ENCODE data around the gene DCHS1. TPM values are rescaled to one million over a fixed set of nuclear protein-coding genes. Genes with fewer than 3 reads are reported as not detected.

The DCHS1 gene
- total RNA-seq, 1 experiment from 2014 or later = 14.2 TPM

DNA sequence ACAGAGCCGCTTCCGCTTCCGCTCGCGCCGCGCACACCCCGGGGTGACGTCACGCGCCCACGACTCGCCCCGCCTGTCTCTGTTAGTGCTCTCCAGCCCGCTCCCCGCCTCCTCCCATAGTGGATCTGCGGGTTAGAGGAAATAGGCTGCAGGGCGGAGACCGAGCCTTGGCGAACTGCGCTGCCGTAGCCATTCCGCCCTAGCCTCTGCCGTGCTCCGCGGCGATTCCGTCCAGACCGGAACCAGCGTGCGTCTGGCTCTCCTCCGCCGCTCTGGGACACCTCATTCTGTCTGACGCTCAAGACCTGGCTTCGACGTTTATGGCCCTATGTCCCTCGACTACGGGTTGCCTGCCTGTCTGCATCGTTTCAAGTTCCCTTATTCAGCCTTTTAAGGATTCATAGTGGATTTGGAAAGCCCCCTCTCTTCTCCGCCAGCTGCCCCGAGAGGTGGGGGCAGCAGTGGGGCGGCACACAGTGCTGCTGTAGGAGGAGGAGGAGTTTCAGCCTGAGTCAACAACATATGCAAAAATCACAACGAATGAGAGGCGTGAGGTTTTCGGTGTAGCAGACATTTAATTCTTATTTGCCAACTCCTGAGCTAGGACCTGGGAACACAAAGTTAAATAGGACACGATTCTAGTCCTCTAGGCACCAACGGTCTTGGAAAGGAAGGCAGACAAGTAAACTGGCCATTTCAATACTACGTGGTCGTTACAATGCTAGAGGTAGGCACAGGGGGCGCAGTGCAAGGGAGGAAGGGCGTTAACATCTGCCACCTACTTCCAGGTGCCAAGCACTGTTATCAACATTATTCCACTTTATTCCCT is 43.2 kb downstream of the DCHS1 start, which contains the start of gene TAF10 (continued):
- TF ChIP-seq, protein P1, sequence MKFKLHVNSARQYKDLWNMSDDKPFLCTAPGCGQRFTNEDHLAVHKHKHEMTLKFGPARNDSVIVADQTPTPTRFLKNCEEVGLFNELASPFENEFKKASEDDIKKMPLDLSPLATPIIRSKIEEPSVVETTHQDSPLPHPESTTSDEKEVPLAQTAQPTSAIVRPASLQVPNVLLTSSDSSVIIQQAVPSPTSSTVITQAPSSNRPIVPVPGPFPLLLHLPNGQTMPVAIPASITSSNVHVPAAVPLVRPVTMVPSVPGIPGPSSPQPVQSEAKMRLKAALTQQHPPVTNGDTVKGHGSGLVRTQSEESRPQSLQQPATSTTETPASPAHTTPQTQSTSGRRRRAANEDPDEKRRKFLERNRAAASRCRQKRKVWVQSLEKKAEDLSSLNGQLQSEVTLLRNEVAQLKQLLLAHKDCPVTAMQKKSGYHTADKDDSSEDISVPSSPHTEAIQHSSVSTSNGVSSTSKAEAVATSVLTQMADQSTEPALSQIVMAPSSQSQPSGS (CRISPR knock-in tag; IDR thresholded peaks at IDR 0.05; ENCODE audit: borderline replicate concordance, low read depth) = no peak
- TF ChIP-seq, protein P2, sequence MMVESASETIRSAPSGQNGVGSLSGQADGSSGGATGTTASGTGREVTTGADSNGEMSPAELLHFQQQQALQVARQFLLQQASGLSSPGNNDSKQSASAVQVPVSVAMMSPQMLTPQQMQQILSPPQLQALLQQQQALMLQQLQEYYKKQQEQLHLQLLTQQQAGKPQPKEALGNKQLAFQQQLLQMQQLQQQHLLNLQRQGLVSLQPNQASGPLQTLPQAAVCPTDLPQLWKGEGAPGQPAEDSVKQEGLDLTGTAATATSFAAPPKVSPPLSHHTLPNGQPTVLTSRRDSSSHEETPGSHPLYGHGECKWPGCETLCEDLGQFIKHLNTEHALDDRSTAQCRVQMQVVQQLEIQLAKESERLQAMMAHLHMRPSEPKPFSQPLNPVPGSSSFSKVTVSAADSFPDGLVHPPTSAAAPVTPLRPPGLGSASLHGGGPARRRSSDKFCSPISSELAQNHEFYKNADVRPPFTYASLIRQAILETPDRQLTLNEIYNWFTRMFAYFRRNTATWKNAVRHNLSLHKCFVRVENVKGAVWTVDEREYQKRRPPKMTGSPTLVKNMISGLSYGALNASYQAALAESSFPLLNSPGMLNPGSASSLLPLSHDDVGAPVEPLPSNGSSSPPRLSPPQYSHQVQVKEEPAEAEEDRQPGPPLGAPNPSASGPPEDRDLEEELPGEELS (CRISPR knock-in tag; IDR thresholded peaks at IDR 0.05) = peak; percentile 91
- TF ChIP-seq, protein P3, sequence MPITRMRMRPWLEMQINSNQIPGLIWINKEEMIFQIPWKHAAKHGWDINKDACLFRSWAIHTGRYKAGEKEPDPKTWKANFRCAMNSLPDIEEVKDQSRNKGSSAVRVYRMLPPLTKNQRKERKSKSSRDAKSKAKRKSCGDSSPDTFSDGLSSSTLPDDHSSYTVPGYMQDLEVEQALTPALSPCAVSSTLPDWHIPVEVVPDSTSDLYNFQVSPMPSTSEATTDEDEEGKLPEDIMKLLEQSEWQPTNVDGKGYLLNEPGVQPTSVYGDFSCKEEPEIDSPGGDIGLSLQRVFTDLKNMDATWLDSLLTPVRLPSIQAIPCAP (CRISPR knock-in tag; IDR thresholded peaks at IDR 0.05) = no peak; the same call in 1 of the 2 replicates
- TF ChIP-seq PRRX2 (CRISPR knock-in tag; IDR thresholded peaks at IDR 0.05) (no peak; the same call in 1 of the 2 replicates), IRF2 (CRISPR knock-in tag; IDR thresholded peaks at IDR 0.05; ENCODE audit: borderline replicate concordance, low read depth) (no peak), ETV6 (CRISPR knock-in tag; IDR thresholded peaks at IDR 0.05) (peak; percentile 80; the same call in 1 of the 2 replicates), ESRRA (CRISPR knock-in tag; IDR thresholded peaks at IDR 0.05; ENCODE audit: borderline replicate concordance) (no peak), ZNF121 (CRISPR knock-in tag; IDR thresholded peaks at IDR 0.05) (no peak), NFE2L1 (CRISPR knock-in tag; IDR thresholded peaks at IDR 0.05) (0 out of 2 replicates have a peak, but pooled peaks have one; percentile 42), MXD4 (CRISPR knock-in tag; IDR thresholded peaks at IDR 0.05; ENCODE audit: borderline replicate concordance) (no peak), SOX15 (CRISPR knock-in tag; IDR thresholded peaks at IDR 0.05) (no peak), ZNF138 (CRISPR knock-in tag; conservative IDR thresholded peaks at IDR 0.05) (no peak; the same call in 1 of the 2 replicates), TCF7 (CRISPR knock-in tag; IDR thresholded peaks at IDR 0.05; ENCODE audit: low read depth) (no peak), MYBL2 (CRISPR knock-in tag; IDR thresholded peaks at IDR 0.05) (no peak)
- TF ChIP-seq, protein P4, sequence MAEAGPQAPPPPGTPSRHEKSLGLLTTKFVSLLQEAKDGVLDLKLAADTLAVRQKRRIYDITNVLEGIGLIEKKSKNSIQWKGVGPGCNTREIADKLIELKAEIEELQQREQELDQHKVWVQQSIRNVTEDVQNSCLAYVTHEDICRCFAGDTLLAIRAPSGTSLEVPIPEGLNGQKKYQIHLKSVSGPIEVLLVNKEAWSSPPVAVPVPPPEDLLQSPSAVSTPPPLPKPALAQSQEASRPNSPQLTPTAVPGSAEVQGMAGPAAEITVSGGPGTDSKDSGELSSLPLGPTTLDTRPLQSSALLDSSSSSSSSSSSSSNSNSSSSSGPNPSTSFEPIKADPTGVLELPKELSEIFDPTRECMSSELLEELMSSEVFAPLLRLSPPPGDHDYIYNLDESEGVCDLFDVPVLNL (CRISPR knock-in tag; IDR thresholded peaks at IDR 0.05; ENCODE audit: borderline replicate concordance, low read depth) = 0 out of 2 replicates have a peak, but pooled peaks have one; percentile 8
- TF ChIP-seq, protein P5, sequence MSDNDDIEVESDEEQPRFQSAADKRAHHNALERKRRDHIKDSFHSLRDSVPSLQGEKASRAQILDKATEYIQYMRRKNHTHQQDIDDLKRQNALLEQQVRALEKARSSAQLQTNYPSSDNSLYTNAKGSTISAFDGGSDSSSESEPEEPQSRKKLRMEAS (CRISPR knock-in tag; IDR thresholded peaks at IDR 0.05) = peak; percentile 72
- TF ChIP-seq, protein P6, sequence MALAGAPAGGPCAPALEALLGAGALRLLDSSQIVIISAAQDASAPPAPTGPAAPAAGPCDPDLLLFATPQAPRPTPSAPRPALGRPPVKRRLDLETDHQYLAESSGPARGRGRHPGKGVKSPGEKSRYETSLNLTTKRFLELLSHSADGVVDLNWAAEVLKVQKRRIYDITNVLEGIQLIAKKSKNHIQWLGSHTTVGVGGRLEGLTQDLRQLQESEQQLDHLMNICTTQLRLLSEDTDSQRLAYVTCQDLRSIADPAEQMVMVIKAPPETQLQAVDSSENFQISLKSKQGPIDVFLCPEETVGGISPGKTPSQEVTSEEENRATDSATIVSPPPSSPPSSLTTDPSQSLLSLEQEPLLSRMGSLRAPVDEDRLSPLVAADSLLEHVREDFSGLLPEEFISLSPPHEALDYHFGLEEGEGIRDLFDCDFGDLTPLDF (CRISPR knock-in tag; IDR thresholded peaks at IDR 0.05) = no peak; the same call in 1 of the 2 replicates
- TF ChIP-seq, protein P7, sequence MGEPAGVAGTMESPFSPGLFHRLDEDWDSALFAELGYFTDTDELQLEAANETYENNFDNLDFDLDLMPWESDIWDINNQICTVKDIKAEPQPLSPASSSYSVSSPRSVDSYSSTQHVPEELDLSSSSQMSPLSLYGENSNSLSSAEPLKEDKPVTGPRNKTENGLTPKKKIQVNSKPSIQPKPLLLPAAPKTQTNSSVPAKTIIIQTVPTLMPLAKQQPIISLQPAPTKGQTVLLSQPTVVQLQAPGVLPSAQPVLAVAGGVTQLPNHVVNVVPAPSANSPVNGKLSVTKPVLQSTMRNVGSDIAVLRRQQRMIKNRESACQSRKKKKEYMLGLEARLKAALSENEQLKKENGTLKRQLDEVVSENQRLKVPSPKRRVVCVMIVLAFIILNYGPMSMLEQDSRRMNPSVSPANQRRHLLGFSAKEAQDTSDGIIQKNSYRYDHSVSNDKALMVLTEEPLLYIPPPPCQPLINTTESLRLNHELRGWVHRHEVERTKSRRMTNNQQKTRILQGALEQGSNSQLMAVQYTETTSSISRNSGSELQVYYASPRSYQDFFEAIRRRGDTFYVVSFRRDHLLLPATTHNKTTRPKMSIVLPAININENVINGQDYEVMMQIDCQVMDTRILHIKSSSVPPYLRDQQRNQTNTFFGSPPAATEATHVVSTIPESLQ (CRISPR knock-in tag; IDR thresholded peaks at IDR 0.05) = no peak
- TF ChIP-seq, protein P8, sequence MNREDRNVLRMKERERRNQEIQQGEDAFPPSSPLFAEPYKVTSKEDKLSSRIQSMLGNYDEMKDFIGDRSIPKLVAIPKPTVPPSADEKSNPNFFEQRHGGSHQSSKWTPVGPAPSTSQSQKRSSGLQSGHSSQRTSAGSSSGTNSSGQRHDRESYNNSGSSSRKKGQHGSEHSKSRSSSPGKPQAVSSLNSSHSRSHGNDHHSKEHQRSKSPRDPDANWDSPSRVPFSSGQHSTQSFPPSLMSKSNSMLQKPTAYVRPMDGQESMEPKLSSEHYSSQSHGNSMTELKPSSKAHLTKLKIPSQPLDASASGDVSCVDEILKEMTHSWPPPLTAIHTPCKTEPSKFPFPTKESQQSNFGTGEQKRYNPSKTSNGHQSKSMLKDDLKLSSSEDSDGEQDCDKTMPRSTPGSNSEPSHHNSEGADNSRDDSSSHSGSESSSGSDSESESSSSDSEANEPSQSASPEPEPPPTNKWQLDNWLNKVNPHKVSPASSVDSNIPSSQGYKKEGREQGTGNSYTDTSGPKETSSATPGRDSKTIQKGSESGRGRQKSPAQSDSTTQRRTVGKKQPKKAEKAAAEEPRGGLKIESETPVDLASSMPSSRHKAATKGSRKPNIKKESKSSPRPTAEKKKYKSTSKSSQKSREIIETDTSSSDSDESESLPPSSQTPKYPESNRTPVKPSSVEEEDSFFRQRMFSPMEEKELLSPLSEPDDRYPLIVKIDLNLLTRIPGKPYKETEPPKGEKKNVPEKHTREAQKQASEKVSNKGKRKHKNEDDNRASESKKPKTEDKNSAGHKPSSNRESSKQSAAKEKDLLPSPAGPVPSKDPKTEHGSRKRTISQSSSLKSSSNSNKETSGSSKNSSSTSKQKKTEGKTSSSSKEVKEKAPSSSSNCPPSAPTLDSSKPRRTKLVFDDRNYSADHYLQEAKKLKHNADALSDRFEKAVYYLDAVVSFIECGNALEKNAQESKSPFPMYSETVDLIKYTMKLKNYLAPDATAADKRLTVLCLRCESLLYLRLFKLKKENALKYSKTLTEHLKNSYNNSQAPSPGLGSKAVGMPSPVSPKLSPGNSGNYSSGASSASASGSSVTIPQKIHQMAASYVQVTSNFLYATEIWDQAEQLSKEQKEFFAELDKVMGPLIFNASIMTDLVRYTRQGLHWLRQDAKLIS (CRISPR knock-in tag; IDR thresholded peaks at IDR 0.05; ENCODE audit: borderline replicate concordance) = no peak
- TF ChIP-seq, protein P9, sequence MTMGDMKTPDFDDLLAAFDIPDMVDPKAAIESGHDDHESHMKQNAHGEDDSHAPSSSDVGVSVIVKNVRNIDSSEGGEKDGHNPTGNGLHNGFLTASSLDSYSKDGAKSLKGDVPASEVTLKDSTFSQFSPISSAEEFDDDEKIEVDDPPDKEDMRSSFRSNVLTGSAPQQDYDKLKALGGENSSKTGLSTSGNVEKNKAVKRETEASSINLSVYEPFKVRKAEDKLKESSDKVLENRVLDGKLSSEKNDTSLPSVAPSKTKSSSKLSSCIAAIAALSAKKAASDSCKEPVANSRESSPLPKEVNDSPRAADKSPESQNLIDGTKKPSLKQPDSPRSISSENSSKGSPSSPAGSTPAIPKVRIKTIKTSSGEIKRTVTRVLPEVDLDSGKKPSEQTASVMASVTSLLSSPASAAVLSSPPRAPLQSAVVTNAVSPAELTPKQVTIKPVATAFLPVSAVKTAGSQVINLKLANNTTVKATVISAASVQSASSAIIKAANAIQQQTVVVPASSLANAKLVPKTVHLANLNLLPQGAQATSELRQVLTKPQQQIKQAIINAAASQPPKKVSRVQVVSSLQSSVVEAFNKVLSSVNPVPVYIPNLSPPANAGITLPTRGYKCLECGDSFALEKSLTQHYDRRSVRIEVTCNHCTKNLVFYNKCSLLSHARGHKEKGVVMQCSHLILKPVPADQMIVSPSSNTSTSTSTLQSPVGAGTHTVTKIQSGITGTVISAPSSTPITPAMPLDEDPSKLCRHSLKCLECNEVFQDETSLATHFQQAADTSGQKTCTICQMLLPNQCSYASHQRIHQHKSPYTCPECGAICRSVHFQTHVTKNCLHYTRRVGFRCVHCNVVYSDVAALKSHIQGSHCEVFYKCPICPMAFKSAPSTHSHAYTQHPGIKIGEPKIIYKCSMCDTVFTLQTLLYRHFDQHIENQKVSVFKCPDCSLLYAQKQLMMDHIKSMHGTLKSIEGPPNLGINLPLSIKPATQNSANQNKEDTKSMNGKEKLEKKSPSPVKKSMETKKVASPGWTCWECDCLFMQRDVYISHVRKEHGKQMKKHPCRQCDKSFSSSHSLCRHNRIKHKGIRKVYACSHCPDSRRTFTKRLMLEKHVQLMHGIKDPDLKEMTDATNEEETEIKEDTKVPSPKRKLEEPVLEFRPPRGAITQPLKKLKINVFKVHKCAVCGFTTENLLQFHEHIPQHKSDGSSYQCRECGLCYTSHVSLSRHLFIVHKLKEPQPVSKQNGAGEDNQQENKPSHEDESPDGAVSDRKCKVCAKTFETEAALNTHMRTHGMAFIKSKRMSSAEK (CRISPR knock-in tag; IDR thresholded peaks at IDR 0.05; ENCODE audit: borderline replicate concordance) = 0 out of 2 replicates have a peak, but pooled peaks have one; percentile 10
